Adrenal gland (tissue), 5 donors: ENCODE data around the gene PLAAT4.

Experiments used
- CTCF ChIP-seq, 6 experiments: fragments of 450-650 bp in 4 of 6; fragments of 200-600 bp in 2 of 6; sonication (generic) in 1 of 6; IDR thresholded peaks; 1 replicate in 5 of 6; 2 replicates in 1 of 6; pipeline versions ENCODE4 v1.5.1 to v1.8.0; 2016 to 2021; ENCODE audit warnings: antibody characterized with exemption in 6 of 6, mild to moderate bottlenecking in 2 of 6, moderate library complexity in 1 of 6
- POLR2A ChIP-seq, 2 donors: fragments of 450-650 bp; IDR thresholded peaks; one replicate each; pipeline ENCODE4 v1.6.1; 2017; ENCODE audit warnings: antibody characterized with exemption in 2 of 2, mild to moderate bottlenecking in 2 of 2, moderate library complexity in 1 of 2
- donor health status: DM: no; HTN: no; CAD: no.

- TF ChIP-seq CTCF (IDR thresholded peaks at IDR 0.05) (no peak), POLR2A (IDR thresholded peaks at IDR 0.05) (no peak)
Observed at GRCh38 chr11:63564056-63564774, 27.6 kb downstream of the PLAAT4 start.
